HUES48 (cell line): ENCODE results near the gene STX17.
"Not testable (repeated sequence)": the region's sequence is repeated elsewhere in the genome, so short reads cannot be mapped to it uniquely, and the experiment has no call there.

ENCODE experiments used
- H3K27ac ChIP-seq: one replicate; pipeline ENCODE4 v1.7.0; 2013; ENCODE audit warnings: low read depth, low read length, inconsistent platforms
- H3K27me3 ChIP-seq: 2 replicates; pipeline ENCODE4 v1.6.1; 2013; ENCODE audit warnings: mild to moderate bottlenecking, low read length; ENCODE audit not compliant: control insufficient read depth, insufficient read depth
- H3K36me3 ChIP-seq: 2 replicates; pipeline ENCODE4 v1.6.1; 2013; ENCODE audit warnings: low read length; ENCODE audit not compliant: control insufficient read depth, insufficient read depth
- H3K4me1 ChIP-seq: 2 replicates; pipeline ENCODE4 v1.6.1; 2013; ENCODE audit warnings: mild to moderate bottlenecking, low read length; ENCODE audit not compliant: control insufficient read depth, insufficient read depth
- H3K4me3 ChIP-seq: 2 replicates; pipeline ENCODE4 v1.5.1; 2013; ENCODE audit warnings: mild to moderate bottlenecking, low read depth, low read length
- H3K9ac ChIP-seq: 2 replicates; pipeline ENCODE4 v1.6.1; 2013; ENCODE audit warnings: mild to moderate bottlenecking, low read depth, low read length, moderate library complexity
- H3K9me3 ChIP-seq: 2 replicates; pipeline ENCODE4 v1.6.1; 2013; ENCODE audit warnings: low read length; ENCODE audit not compliant: control insufficient read depth, insufficient read depth

STX17 gene

DNA sequence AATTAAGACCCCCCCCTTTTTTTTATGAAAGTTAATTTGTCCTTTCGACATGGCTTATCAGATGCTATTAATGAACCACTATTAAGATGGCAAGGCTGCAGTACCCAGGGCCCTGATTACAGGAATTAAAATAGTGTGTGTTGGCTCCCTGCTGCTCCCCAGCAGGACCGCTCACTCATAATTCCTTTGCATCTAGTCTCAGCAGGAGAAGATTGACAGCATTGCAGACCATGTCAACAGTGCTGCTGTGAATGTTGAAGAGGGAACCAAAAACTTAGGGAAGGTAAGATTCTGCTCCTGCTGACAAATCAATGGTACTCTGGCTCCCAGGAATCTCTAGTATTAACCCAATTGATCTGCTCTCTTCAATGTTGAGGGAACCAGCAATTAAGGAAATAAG, 61.0 kb downstream of the STX17 start:
- peaks cover 26% of the 10 kb centered on the region for H3K4me1 ChIP-seq
- H3K9ac ChIP-seq, result no peak overlapping the region
- no peaks in the 10 kb centered on the region for H3K27me3 ChIP-seq
- no peaks in the 10 kb centered on the region for H3K9me3 ChIP-seq
- H3K4me3 ChIP-seq, result no peak overlapping the region
- no peaks in the 10 kb centered on the region for H3K36me3 ChIP-seq
- peak overlapping the region; percentile 61 for H3K27ac ChIP-seq

DNA sequence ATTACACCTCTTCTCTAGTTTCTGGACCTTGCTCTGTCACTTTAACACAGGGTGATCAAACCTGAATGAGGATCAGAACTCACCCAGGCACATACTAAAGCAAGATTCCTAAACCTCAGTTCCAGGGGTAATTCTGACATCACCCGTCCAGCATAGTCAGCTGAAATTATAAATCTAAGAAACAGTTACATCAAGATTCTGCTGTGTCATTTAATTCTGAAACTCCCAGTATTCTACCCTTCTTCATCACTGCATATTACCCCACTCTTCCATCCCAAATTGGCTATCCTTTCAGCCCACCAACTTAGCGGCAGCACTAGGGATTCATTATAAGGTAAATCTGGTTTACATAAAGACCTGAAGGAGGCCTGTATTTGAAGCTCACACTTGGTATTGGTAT, 64.0 kb downstream of the STX17 start:
- Histone ChIP-seq H3K36me3 (no peaks in the 10 kb centered on the region), H3K4me1 (peaks cover 26% of the 10 kb centered on the region), H3K9ac (no peak overlapping the region), H3K27ac (no peak overlapping the region), H3K4me3 (no peak overlapping the region), H3K9me3 (no peaks in the 10 kb centered on the region), H3K27me3 (no peaks in the 10 kb centered on the region)

GRCh38 chr9:99971410-99971809, 65.0 kb downstream of the STX17 start:
- Histone ChIP-seq H3K27ac (no peak overlapping the region), H3K36me3 (no peaks in the 10 kb centered on the region), H3K9ac (no peak overlapping the region), H3K4me1 (peaks cover 21% of the 10 kb centered on the region), H3K4me3 (no peak overlapping the region), H3K9me3 (no peaks in the 10 kb centered on the region), H3K27me3 (no peaks in the 10 kb centered on the region)

GRCh38 chr9:99973455-99973854, 67.0 kb downstream of the STX17 start:
- Histone ChIP-seq H3K9me3 (no peaks in the 10 kb centered on the region), H3K4me3 (no peak overlapping the region), H3K27ac (no peak overlapping the region), H3K27me3 (no peaks in the 10 kb centered on the region), H3K4me1 (peaks cover 1% of the 10 kb centered on the region; the same call in 1 of the 2 replicates), H3K36me3 (no peaks in the 10 kb centered on the region), H3K9ac (no peak overlapping the region)

- no peaks in the 10 kb centered on the region for H3K9me3 ChIP-seq
- no peaks in the 10 kb centered on the region for H3K36me3 ChIP-seq
- H3K4me1 ChIP-seq, result no peaks in the 10 kb centered on the region
- no peak overlapping the region for H3K27ac ChIP-seq
- H3K27me3 ChIP-seq, result no peaks in the 10 kb centered on the region
- no peak overlapping the region for H3K9ac ChIP-seq
- H3K4me3 ChIP-seq, result no peak overlapping the region
Measured at GRCh38 chr9:99977033-99977792, 70.8 kb downstream of the STX17 start.

DNA sequence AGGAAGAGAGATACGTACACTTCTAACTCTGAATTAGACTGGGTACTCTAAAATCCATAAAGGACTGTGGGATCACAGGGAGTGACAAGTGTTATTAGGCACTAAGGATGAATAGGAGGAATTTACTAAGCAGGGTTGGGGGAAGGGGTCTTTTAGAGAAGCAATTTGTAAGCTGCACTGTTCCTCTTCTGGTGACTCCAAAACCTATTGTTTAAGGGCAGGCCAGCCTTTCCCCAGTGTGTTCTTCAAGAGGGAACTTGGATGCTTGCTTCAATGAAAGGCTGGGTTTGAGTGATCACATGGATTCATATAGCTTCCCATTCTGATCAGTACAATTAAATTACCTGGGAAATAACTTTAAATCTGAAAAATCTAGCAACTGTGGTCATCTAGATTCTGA, 71.8 kb downstream of the STX17 start:
- Histone ChIP-seq H3K27me3 (no peaks in the 10 kb centered on the region), H3K27ac (no peak overlapping the region), H3K4me3 (no peak overlapping the region), H3K9ac (no peak overlapping the region), H3K36me3 (no peaks in the 10 kb centered on the region), H3K4me1 (no peaks in the 10 kb centered on the region), H3K9me3 (no peaks in the 10 kb centered on the region)

DNA sequence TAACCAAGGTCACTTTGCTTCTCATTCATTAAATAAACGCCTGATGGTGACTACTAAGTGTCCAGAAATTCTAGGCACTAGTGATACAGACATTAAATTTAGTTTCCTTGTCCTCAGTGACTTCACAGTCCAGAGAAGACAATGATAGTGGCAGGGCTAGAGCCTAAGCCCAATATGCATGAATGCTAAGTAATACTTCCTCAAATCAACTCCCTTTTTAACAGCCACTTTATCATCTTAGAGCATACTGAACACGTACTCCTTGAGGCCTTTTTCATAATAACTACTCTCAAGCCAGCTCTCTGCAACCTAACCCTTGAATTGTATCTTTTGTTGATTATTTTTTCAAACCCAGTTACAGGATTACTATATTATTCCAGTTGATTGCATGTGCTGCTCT, 74.1 kb downstream of the STX17 start:
- Histone ChIP-seq H3K4me1 (peaks cover under 1% of the 10 kb centered on the region; the same call in 1 of the 2 replicates), H3K9me3 (no peaks in the 10 kb centered on the region), H3K9ac (no peak overlapping the region), H3K4me3 (no peak overlapping the region), H3K27ac (no peak overlapping the region), H3K27me3 (no peaks in the 10 kb centered on the region), H3K36me3 (no peaks in the 10 kb centered on the region)

- H3K36me3 ChIP-seq, result no peaks in the 10 kb centered on the region
- H3K9me3 ChIP-seq, result peaks cover 14% of the 10 kb centered on the region
- H3K9ac ChIP-seq, result no peak overlapping the region
- no peak overlapping the region for H3K27ac ChIP-seq
- H3K4me3 ChIP-seq, result no peak overlapping the region
- no peaks in the 10 kb centered on the region for H3K27me3 ChIP-seq
- H3K4me1 ChIP-seq, result peaks cover 11% of the 10 kb centered on the region
Measured at GRCh38 chr9:99986642-99987041, 80.2 kb downstream of the STX17 start.

DNA sequence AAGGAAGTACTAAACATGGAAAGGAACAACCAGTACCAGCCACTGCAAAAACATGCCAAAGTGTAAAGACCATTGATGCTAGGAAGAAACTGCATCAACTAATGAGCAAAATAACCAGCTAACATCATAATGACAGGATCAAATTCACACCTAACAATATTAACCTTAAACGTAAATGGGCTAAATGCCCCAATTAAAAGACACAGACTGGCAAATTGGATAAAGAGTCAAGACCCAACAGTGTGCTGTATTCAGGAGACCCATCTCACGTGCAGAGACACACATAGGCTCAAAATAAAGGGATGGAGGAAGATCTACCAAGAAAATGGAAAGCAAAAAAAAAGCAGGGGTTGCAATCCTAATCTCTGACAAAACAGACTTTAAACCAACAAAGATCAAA, 84.1 kb downstream of the STX17 start:
- not testable (repeated sequence) for H3K9ac ChIP-seq, H3K4me3 ChIP-seq, H3K27ac ChIP-seq, H3K27me3 ChIP-seq, H3K36me3 ChIP-seq
- H3K4me1 ChIP-seq, result peaks cover 11% of the 10 kb centered on the region
- H3K9me3 ChIP-seq, result peaks cover 14% of the 10 kb centered on the region

DNA sequence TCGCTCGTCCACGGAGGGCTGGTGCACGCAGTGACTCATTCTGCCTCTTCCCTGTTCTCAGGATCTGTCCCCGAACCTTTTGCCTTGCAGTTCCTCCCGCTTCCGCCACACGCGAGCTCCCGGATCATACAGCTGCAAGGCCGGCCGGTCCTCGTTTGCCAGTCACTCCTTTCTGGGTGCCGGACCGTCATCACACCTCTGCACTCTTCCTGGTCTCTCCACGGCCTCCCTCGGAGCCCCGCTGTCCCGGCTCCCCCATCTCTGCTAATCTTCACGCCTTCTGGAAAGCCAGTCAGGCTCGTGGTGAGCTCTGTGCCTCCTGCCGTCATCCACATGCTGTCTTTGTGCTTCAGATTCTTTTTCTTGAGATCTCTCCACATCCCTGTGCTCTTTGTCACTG, 91.8 kb downstream of the STX17 start:
- Histone ChIP-seq H3K4me1 (no peaks in the 10 kb centered on the region), H3K9ac (no peak overlapping the region), H3K27me3 (no peaks in the 10 kb centered on the region), H3K36me3 (no peaks in the 10 kb centered on the region), H3K4me3 (no peak overlapping the region), H3K27ac (no peak overlapping the region), H3K9me3 (no peaks in the 10 kb centered on the region)

GRCh38 chr9:99998866-99999265, 92.4 kb downstream of the STX17 start:
- H3K4me3 ChIP-seq, result no peak overlapping the region
- no peaks in the 10 kb centered on the region for H3K9me3 ChIP-seq
- no peaks in the 10 kb centered on the region for H3K4me1 ChIP-seq
- H3K9ac ChIP-seq, result no peak overlapping the region
- H3K36me3 ChIP-seq, result no peaks in the 10 kb centered on the region
- no peak overlapping the region for H3K27ac ChIP-seq
- no peaks in the 10 kb centered on the region for H3K27me3 ChIP-seq
